Transverse colon (tissue), 4 donors: ENCODE measurements around the gene CCDC154.

ENCODE experiments used
- CTCF ChIP-seq, 5 experiments: fragments of 200-600 bp in 3 of 5; fragments of 450-650 bp in 2 of 5; sonication (generic) in 3 of 5; IDR thresholded peaks; 1 replicate in 2 of 5; 2 replicates in 3 of 5; pipeline ENCODE4 v1.5.1; 2016 to 2017; ENCODE audit warnings: antibody characterized with exemption in 5 of 5, inconsistent platforms in 3 of 5, mild to moderate bottlenecking in 2 of 5, moderate library complexity in 1 of 5
- EP300 ChIP-seq: sonication (generic); formaldehyde crosslinking; IDR thresholded peaks from one replicate; pipeline ENCODE4 v1.6.1; 2017; ENCODE audit warnings: antibody characterized with exemption, low read depth
- POLR2A ChIP-seq: fragments of 450-650 bp; IDR thresholded peaks from one replicate; pipeline ENCODE4 v1.6.1; 2016; ENCODE audit warnings: antibody characterized with exemption, mild to moderate bottlenecking, moderate library complexity
- POLR2AphosphoS5 ChIP-seq, 3 donors: sonication (generic); formaldehyde crosslinking; IDR thresholded peaks; one replicate each; pipeline ENCODE4 v1.6.1; 2016; ENCODE audit warnings: antibody characterized with exemption in 3 of 3

GRCh38 chr16:1456951-1457350, 12.6 kb upstream of the CCDC154 start:
- no peak for TF ChIP-seq CTCF (IDR thresholded peaks at IDR 0.05)
- no peak for TF ChIP-seq POLR2AphosphoS5 (IDR thresholded peaks at IDR 0.05)
- no peak for TF ChIP-seq EP300
- no peak for TF ChIP-seq POLR2A
